Measurements from ENCODE around the gene RNF183.

- TF ChIP-seq CTCF (IDR thresholded peaks at IDR 0.05), result no peak
- TF ChIP-seq POLR2A (IDR thresholded peaks at IDR 0.05), result no peak
Observed at GRCh38 chr9:113349445-113350094, 46.4 kb upstream of the RNF183 start, which contains the start of gene BSPRY.
